OCI-LY7 (cell line): ENCODE results near the gene E2F7.

Experiments
- CTCF ChIP-seq: fragments of 200-600 bp; sonication (generic); conservative IDR thresholded peaks from 2 replicates; pipeline ENCODE4 v1.5.1; 2014; ENCODE audit warnings: mild to moderate bottlenecking, antibody characterized with exemption, low read length, moderate library complexity, mixed read lengths
- EZH2phosphoT487 ChIP-seq: fragments of 200-600 bp; sonication (generic); IDR thresholded peaks from 2 replicates; pipeline ENCODE4 v1.6.1; 2018; ENCODE audit warnings: low read depth, borderline replicate concordance, mild to moderate bottlenecking, mixed run types, antibody characterized with exemption, low read length, moderate library complexity, mixed read lengths

DNA sequence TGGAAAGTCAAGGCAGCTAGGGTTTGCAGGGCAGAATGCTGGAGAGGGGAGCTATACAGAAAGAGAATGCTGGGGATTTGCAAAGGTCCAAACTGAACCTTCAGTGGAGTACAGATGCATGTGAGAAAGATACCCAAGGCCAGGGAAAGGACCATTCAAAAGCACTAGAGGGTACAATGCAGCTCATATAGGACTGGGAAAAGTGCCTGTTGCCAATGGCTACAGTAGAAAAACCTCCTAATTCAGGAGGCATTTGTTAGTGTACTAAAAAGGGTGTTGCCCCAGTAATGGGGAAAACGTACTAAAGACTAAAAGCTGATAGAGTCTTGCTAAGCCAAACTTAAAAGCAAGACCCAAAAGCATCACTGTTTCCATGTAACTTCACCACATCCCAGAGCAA, 30.1 kb downstream of the E2F7 start:
- TF ChIP-seq CTCF (no peak), EZH2phosphoT487 (no peak)
